ENCODE results near the gene SNAPC5.
"Not testable (repeated sequence)": the region's sequence is repeated elsewhere in the genome, so short reads cannot be mapped to it uniquely, and the experiment has no call there.

Gene SNAPC5

DNA sequence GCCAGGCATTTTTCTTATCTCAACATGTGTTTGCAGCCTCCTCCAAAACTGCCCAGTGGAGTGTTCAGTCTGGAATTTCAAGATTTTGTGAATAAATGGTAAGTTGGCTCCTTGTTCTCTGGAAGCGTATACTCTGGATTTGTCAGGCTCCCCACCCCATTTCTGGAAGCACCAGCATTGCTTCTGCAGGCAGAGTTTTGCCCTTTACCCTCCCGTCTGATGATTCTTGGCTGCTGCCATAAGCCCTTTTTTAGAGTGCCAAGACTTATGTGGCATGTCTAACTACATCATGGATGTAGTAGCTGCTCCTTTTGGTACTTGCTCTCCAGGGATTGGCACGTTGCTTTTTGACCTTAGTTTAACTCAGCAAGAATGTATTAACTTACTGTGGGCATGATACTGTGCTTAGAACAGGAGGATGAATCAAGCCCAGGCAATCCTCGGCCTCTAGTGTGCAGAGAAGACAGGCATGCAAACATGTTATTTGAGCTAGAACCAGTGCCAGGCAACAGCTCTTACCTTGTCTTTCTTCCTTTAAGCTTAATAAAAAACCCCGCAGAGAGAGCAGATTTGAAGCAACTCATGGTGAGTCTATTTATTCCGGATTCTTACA lies 8.3 kb downstream of the SNAPC5 start:
- DNase-seq = no peak

DNA sequence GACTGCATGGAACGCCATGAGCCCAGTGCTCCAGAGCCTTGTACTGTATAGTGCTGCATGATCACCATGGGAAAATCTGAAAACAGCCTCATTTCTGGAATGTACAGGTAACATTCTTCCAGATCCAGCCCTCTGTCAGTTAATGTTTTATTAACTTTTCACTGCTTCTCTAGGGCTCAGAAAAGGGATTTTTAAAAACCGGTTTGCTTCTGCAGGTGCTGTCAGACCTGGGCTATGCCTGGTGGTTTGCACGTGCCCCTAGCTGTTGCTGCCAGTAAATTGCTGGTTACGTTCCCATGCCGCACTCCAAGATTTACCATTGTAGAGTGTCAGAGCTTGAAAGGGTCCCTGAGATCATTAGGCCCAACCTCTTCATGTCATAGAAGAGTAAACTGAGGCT lies 9.0 kb downstream of the SNAPC5 start:
- no peak for DNase-seq

DNA sequence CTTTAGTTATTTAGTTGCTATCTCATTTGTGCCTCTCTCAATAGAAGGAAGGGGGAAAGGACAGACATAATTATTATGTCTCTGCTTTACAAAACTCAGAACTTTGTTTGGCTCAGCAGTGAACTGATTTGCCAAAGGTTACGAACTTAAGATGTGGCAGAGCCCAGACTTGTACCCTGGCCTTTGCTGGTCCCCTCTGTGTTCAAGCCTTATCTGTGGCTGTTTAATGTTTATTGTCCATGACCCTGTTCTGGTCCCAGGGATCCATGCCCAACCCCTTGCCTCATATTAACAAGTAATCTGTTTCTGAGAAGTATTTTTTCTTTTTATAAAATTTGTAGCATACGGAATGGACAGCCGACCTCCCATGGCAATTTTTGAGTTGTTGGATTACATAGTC lies 10.7 kb downstream of the SNAPC5 start:
- DNase-seq = no peak

DNA sequence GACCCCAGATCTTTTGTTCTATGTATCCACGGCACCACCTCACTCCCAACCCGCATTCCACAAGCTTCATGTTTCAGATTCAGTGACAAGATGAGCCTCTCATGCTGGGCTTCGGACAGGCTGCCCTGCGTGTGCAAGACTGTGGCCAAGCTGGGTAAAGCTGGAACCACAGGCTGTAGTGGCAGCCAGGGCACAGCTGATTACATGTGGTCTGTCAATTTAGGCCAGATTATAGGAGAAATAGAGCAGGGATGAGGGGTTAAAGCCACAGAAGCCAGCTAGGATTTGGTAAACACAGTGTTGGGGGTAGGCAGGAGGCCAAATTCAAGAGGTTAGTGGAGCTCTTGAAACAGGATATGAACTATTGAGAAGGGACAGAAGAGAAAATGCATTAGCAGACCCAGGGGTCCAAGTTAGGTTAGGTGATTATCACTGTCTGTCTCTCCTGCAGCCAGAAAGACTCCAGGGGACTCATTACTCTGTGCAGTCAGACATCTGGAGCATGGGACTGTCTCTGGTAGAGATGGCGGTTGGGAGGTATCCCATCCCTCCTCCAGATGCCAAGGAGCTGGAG lies 12.9 kb downstream of the SNAPC5 start:
- no peak for DNase-seq

DNA sequence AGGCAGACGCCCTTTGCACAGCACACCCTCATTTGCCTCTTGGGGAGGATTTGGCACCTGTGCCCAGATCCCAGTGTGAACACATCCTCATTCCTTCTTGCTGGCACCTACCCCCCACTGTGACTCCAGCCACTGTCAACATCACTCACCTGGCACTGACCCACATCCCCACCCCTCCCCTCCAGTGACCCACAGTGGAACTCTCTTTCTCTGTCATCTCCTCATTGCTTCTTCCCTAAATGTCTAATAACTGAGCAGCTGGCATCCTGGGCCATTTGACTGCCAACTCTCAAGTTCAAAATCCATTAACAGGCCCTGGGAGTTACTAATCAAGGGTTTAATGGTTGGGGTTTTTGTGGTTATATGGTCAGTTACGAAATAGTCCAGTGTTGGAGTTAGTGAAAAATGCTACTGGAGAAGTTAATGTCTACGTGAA lies 14.4 kb downstream of the SNAPC5 start:
- DNase-seq = no peak

DNA sequence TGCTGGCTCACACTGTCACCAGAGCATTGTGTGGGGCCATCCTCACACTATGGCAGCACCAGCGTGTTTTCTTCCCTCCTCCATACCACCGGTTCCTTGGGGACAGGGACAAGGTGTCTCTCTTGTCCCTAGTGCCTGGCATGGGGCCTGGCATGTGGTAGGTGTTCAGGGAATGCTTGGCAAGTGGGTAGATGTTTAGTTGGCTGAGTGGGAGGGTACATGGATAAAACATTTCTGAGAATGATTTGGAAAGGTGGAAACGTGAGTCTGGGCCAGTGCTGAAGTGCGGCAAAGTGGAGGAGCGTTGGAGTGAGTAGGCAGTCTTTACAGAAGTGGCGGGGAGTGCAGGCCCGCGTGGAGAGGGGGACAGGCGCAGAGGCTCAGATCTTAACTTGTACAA lies 15.0 kb downstream of the SNAPC5 start:
- no peak for DNase-seq

DNA sequence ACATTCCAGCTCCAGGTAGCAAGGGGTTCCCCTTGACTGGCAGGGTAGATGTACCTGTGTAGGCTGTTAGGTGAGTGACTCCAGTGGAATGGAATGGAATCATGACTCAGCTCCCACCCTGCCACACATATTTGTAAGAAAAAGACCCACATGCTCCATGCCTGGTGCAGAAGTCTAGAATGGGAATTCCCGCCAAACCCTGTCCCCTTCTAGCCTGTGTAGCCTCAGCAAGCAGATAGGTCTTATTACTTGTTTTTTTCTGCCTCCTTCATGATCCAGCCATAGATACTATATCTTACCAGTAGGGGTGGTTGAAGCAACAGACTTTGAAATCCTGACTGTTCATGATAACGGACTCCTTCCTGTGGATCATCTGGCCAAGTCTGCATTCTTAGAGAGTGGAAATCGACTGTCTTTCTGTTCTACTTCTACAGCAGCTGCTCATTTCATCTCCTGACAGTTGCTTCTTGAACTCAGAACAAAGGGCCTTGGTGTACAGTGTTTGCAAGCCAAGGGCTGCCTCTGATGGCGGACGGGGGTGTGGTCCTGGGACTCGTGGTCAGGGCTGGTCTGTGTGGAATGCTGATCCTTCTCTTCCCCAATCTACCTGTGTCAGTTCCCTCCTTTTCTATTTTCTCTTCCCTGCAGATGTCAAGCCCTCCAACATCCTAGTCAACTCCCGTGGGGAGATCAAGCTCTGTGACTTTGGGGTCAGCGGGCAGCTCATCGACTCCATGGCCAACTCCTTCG lies 16.3 kb downstream of the SNAPC5 start:
- DNase-seq = no peak

GRCh38 chr15:66480267-66480666 lies 17.3 kb downstream of the SNAPC5 start:
- no peak for DNase-seq

- DNase-seq = no peak
These were observed 20.6 kb downstream of the SNAPC5 start for GRCh38 chr15:66477011-66477410.

GRCh38 chr15:66476535-66476934 lies 21.0 kb downstream of the SNAPC5 start:
- DNase-seq = no peak

DNA sequence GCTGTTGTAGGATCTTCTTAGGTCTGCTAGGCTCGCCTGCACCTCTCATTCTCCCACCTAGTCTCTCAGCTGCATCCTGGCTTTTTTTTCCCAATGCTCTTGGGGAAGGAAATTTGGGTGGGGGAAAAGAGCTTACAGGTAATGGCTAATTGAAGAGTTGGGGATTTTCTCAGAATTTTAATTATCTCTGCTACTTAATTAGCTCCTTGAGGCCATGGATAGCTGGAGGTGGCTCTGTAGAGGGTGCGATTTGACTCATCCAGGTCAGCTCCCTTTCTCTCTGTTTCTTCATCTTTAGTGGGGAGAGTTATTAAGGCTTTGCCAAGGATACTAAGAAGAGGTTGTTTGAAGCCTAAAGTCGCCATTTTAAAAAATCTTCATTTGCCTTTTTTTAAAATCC lies 22.6 kb downstream of the SNAPC5 start:
- DNase-seq = no peak

- DNase-seq = no peak
These were observed 23.4 kb downstream of the SNAPC5 start for GRCh38 chr15:66474135-66474534.

- no peak for DNase-seq
These were observed 25.2 kb downstream of the SNAPC5 start for GRCh38 chr15:66472176-66472999.

DNA sequence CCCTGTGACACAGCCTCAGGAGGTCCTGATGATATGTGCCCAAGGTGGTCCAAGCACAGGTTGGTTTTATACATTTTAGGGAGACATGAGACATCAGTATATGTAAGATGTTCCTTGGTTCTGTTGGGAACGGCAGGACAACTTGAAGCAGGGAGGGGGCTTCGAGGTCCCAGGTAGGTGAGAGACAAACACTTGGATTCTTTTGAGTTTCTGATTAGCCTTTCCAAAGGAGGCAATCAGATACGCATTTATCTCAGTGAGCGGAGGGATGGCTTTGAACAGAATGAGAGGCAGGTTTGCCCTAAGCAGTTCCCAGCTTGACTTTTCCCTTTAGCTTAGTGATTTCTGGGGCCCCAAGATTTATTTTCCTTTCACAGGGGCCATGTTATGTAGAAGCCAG lies 26.7 kb downstream of the SNAPC5 start:
- DNase-seq = not testable (repeated sequence)

- DNase-seq = not testable (repeated sequence)
These were observed 30.2 kb downstream of the SNAPC5 start for GRCh38 chr15:66467162-66468040.

GRCh38 chr15:66465294-66465693 lies 32.3 kb downstream of the SNAPC5 start:
- DNase-seq = not testable (repeated sequence)

DNA sequence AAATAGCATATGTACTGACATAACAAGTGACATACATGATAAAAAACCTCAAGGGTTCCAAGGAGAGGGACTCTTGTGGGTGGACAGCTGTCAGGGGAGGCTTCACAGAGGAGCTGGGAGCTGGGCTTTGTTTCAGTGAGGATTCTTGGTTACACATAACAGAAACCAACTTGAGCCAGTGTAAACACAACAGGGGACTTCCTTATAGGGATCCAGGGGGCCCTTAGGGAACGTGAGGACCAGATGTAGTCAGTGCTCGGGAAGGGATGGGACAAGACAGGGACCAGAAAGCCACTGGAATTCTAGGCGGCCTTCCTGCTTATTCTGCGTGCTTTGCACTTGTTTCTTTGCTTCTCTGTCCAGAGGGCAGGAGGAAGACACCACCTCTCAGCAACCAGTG lies 34.9 kb downstream of the SNAPC5 start:
- no peak for DNase-seq

DNA sequence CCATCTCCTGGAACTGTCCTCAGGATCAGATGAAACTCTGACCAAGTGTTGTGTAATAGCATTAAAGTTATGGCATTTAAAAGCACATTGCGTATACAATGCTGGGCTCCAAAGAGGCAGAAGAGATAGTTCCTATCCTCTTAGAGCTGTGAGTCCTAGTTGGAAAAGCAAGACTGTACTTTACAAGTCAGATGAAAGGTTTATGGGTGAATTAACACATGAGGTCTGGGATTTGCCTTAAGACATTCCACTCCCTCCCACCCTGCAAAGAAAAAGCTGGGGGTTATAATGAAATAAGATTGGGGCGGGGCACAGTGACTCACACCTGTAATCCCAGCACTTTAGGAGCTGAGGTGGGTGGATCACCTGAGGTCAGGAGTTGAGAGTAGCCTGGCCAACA lies 35.6 kb downstream of the SNAPC5 start:
- no peak for DNase-seq

- DNase-seq = not testable (repeated sequence)
These were observed 36.3 kb downstream of the SNAPC5 start for GRCh38 chr15:66461294-66461693.

DNA sequence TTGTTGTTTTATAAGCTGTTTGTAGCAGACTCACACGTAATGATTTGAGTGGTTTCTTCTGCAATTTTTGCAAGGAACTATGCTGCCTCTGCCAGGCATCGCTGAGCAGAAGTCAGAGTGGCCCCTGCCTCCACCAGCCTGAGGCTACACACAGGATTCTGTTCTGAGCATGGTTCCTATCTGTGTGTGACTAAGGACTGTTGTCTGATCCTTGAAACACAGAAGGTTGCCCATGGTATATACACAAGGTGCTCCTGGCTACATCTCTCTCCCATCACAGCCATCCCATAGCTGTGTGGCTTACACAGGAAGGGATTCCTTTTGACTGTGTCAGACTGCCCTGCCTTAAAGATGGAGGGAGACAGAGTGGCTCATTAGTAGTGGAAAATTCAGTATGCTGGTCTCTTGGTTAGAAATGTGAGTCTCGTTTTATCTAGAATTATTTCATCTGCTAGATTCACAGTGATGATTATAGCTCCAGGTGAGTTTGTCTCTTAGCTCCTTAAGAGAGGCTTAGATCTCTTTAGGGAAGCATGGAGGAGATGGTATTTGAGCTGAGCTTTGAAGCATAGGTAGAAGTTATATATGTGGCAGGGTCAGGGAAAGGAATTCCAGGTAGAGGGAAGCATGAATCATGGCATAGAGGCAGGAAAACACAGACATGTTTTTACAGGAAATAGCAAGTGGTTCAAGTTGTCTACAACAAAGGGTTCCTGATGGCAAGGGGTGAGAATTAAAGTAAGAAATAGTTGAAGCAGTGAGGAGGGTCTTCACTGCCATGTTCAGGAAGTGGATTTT lies 37.5 kb downstream of the SNAPC5 start:
- DNase-seq = no peak

GRCh38 chr15:66456211-66456610 lies 41.4 kb downstream of the SNAPC5 start:
- DNase-seq = no peak

DNA sequence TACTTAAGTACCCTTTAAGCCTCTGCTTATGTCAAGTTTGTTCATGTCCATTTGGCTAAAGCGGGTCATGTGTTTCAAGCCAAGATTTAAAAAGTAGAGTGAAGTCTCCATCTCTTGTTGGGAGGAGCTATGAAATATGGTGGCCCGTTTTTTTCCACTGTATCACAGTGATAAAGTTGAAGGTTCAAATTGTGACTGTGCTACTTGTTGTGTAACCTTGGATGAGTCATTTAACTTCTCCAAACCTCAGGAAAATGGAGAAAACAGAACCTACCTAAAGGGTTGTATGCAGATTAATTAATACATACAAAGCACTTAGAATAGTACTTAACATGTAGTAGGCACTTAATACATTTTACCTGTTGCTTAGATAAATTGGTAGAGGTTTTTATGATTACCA lies 43.4 kb downstream of the SNAPC5 start:
- DNase-seq = no peak

Data from DMS153 (cell line).